Osteoblast (primary cell): ENCODE results near the gene TMEM63B. TPM values are rescaled to one million over a fixed set of nuclear protein-coding genes. Genes with fewer than 3 reads are reported as not detected.

Experiments used
- DNase-seq: peaks from one replicate; pipeline ENCODE4 v3.0.0; 2011; ENCODE audit warnings: low spot score, mixed read lengths; ENCODE audit not compliant: insufficient read length; ENCODE audit errors: missing footprints
- H2AFZ ChIP-seq: 2 replicates; pipeline ENCODE4 v1.6.0; 2011; ENCODE audit warnings: mild to moderate bottlenecking, low read length
- H3K27ac ChIP-seq: 2 replicates; pipeline ENCODE4 v1.5.1; 2011; ENCODE audit warnings: mild to moderate bottlenecking, low read depth, low read length, moderate library complexity
- H3K27me3 ChIP-seq: 2 replicates; pipeline ENCODE4 v1.6.0; 2012; ENCODE audit warnings: mild to moderate bottlenecking, control low read depth, inconsistent platforms, low read length, moderate library complexity; ENCODE audit not compliant: insufficient read depth
- H3K36me3 ChIP-seq: 2 replicates; pipeline ENCODE4 v1.5.1; 2011; ENCODE audit warnings: mild to moderate bottlenecking, low read length, control low read depth, moderate library complexity; ENCODE audit not compliant: insufficient read depth
- H3K4me1 ChIP-seq: 2 replicates; pipeline ENCODE4 v1.5.1; 2011; ENCODE audit warnings: mild to moderate bottlenecking, low read length, control low read depth, moderate library complexity; ENCODE audit not compliant: insufficient read depth
- H3K4me2 ChIP-seq: 2 replicates; pipeline ENCODE4 v1.6.0; 2011; ENCODE audit warnings: mild to moderate bottlenecking, low read length; ENCODE audit not compliant: insufficient read depth
- H3K4me3 ChIP-seq: fragments of 200-600 bp; sonication (generic); 3 replicates; pipeline ENCODE4 v1.5.1; 2012; ENCODE audit warnings: mild to moderate bottlenecking, low read length, inconsistent platforms; ENCODE audit not compliant: insufficient read depth
- H3K79me2 ChIP-seq: 2 replicates; pipeline ENCODE4 v1.6.0; 2012; ENCODE audit warnings: mild to moderate bottlenecking, low read length, control low read depth, inconsistent platforms; ENCODE audit not compliant: insufficient read depth
- H3K9me3 ChIP-seq: 2 replicates; pipeline ENCODE4 v1.5.1; 2011; ENCODE audit warnings: low read depth, low read length, control low read depth
- H4K20me1 ChIP-seq: 2 replicates; pipeline ENCODE4 v1.6.0; 2012; ENCODE audit warnings: mild to moderate bottlenecking, low read length, control low read depth; ENCODE audit not compliant: insufficient read depth
- CTCF ChIP-seq: IDR thresholded peaks from 2 replicates; pipeline ENCODE4 v1.5.1; 2011; ENCODE audit warnings: mild to moderate bottlenecking, low read depth, low read length, moderate library complexity; ENCODE audit errors: extremely low read depth
- total RNA-seq: library from RNA; depleted of rRNA; stranded (reverse); fragments of >200 nt; gene quantifications from 2 replicates; pipeline ENCODE4 v1.2.3, GENCODE V29; 2012

The TMEM63B gene
- total RNA-seq, 1 donor = 36.6 TPM

DNA sequence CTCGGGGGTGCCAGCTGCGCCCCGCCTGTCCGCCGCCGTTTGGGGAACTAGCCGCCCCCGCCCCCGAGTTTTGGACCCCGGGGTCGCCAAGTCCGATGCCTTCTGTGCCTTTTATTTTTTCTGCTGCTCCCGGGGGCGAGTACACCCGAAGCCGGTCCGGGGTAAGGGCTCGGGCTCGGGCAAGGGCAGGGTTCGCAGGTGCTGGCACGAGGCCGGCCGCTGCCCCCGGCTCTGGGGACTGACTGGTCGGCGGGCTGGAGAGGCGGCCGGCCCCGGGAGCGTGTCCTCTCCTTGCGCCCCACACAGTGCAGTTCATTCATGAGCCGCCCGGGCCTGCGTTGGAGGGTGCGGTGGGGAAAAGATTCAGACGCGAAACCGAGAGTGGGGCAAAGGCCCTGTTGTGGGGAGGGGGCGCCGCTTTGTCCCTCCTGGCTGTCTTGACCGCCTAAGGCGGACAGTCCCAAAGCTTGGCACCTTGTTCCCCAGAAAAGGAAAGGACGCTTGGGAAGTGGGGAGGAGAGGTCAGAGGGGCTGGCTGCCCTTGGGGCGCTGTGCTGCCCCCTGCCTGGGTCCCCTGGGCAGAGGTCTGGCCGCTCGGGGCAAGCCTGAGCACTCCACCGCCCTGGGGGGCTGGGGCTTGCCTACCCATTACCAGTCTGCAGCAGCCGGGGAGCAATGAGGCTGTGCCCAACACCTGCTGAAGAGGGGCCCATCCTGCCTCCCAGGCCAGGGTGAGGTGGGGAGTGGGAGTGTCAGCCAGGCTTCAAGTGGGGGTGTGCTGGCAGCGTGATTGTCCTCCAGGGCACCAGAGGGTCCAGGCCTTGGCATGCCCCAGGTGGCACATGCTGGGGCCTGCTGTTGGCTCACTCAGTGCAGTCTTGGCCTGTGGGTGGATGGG is 915 bp downstream of the TMEM63B start:
- H3K27ac ChIP-seq = no peak overlapping the region

DNA sequence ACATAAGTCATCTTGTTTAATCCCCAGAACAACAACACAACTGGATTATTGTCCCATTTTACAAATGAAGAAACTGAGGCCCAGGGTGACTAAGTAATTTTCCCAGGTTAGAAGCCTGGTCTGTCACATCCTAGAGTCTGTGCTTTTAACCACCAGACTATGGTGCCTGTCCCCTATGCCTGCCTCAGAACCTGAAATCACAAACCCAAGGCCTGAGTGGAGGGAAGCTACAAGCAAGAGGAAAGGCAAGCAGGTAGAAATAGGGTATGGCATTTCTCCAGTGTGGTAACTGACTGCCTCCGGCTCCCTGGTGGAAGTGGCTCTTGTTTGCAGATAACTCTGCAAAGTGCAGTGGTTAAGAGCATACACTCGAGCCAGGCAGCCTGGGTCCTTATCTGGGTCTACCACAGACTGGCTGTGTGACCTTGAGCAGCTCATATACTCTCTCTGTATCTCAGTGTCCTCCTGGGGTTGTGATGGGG is 2.5 kb downstream of the TMEM63B start:
- H3K36me3 ChIP-seq = peaks cover 7% of the 10 kb centered on the region
- no peak overlapping the region for H2AFZ ChIP-seq
- DNase-seq = no peak
- H3K4me3 ChIP-seq = no peak overlapping the region
- H3K4me1 ChIP-seq = peaks cover 30% of the 10 kb centered on the region
- no peak overlapping the region for H3K27ac ChIP-seq
- no peak overlapping the region for H3K4me2 ChIP-seq
- peaks cover 38% of the 10 kb centered on the region for H4K20me1 ChIP-seq
- H3K9me3 ChIP-seq = no peaks in the 10 kb centered on the region
- H3K27me3 ChIP-seq = no peaks in the 10 kb centered on the region
- TF ChIP-seq CTCF = no peak
- peaks cover 80% of the 10 kb centered on the region for H3K79me2 ChIP-seq

More for the DNA sequence above, 915 bp downstream of the TMEM63B start:
- H3K4me3 ChIP-seq = peak overlapping the region; percentile 85
- H3K4me2 ChIP-seq = peak overlapping the region; percentile 88
- peaks cover 41% of the 10 kb centered on the region for H4K20me1 ChIP-seq
- no peaks in the 10 kb centered on the region for H3K36me3 ChIP-seq
- peaks cover 39% of the 10 kb centered on the region for H3K4me1 ChIP-seq
- no peaks in the 10 kb centered on the region for H3K9me3 ChIP-seq
- DNase-seq = peak; percentile 88
- H3K79me2 ChIP-seq = peaks cover 83% of the 10 kb centered on the region
- H2AFZ ChIP-seq = peak overlapping the region; percentile 59
- no peaks in the 10 kb centered on the region for H3K27me3 ChIP-seq
- peak; percentile 7 for TF ChIP-seq CTCF

DNA sequence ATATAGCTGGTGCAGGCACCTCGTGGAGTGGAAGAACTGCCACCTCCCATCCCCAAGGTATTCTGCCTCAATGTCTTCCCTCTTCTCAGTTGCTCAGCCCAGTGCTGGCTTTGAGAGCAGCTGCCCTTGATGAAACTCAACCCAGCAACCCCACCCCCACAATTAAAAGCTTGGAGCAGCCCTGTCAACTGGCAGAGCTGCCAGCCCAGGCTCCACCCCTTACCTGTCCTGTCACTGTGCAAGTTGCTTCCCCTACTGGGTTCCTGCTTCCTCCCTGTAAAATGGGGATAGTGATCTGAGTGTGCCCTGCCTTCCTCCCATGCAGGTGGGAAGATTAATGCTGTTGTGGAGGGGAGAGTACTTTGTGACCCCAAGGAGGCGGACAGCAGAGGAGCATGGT is 4.5 kb downstream of the TMEM63B start:
- Histone ChIP-seq H3K4me3 (no peak overlapping the region), H4K20me1 (peaks cover 26% of the 10 kb centered on the region), H3K27ac (no peak overlapping the region), H3K4me1 (peaks cover 15% of the 10 kb centered on the region), H3K4me2 (no peak overlapping the region), H3K36me3 (peaks cover 16% of the 10 kb centered on the region), H3K9me3 (no peaks in the 10 kb centered on the region), H3K27me3 (no peaks in the 10 kb centered on the region), H2AFZ (no peak overlapping the region), H3K79me2 (peaks cover 62% of the 10 kb centered on the region)
- no peak for DNase-seq
- no peak for TF ChIP-seq CTCF

- no peaks in the 10 kb centered on the region for H3K27me3 ChIP-seq
- no peak overlapping the region for H3K4me3 ChIP-seq
- no peak for DNase-seq
- H4K20me1 ChIP-seq = peaks cover 26% of the 10 kb centered on the region
- no peaks in the 10 kb centered on the region for H3K9me3 ChIP-seq
- H3K4me1 ChIP-seq = peaks cover 15% of the 10 kb centered on the region
- TF ChIP-seq CTCF = no peak
- peaks cover 22% of the 10 kb centered on the region for H3K36me3 ChIP-seq
- no peak overlapping the region for H2AFZ ChIP-seq
- peaks cover 61% of the 10 kb centered on the region for H3K79me2 ChIP-seq
- no peak overlapping the region for H3K27ac ChIP-seq
- no peak overlapping the region for H3K4me2 ChIP-seq
These were observed 5.1 kb downstream of the TMEM63B start for GRCh38 chr6:44132476-44132875.
